ENCODE results near the gene P2RX6.

The P2RX6 gene

DNA sequence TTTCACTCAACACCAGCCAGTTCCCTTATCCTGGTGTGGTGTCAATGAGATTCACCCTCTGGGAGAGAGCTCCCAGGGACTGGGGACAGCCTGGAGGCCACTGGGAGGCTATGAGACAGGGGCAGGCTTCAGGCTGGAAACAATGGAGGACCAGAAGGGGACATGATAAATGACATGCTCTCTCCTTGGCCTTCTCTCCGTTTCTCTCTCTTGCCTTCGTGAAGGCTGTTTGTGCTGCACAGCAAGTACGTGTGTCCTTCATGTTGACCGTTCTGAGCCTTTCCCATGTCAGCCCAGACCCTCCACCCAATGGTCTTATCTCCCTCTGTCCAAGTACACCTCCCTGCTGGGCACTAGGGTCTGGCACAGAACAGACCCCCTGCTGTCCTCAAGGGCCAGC is 34.4 kb upstream of the P2RX6 start:
- no peak for DNase-seq

DNA sequence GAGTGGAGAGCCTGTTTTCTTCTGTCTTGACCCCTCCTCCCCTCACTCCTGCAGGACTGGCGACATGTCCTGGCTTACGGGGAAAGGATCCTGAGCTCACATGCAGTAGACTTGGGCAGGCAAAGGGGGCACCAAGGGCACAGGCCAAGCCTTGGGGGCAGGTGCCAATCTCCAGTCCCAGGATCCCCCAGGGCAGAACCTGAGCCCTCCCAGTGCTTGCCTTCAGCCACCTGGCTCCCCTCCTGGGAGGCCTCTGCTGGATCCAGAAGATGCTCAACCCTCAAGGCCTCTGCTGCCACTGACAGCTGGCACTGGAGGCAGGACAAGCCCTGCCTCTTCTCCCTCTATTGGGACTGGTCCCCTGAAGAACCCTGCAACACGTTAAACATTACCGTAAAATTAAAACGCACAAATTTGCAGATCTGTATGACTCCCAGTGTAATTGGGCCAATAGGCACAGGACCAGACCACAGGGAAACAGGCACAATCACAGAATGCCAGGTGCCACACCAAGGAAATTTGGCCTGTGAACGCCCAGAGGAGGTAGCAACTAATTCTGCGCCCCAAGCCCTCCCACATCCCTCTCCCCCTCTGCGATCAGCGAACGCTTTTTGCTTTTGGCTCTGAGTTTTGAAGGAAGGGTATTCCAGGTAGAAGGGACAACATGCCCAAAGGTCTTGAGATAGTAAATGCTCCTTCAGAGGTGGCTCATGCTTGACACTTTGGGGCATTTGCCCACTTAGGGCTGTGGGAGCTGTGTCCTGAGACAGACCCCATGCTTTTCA is 33.8 kb upstream of the P2RX6 start:
- DNase-seq = no peak

DNA sequence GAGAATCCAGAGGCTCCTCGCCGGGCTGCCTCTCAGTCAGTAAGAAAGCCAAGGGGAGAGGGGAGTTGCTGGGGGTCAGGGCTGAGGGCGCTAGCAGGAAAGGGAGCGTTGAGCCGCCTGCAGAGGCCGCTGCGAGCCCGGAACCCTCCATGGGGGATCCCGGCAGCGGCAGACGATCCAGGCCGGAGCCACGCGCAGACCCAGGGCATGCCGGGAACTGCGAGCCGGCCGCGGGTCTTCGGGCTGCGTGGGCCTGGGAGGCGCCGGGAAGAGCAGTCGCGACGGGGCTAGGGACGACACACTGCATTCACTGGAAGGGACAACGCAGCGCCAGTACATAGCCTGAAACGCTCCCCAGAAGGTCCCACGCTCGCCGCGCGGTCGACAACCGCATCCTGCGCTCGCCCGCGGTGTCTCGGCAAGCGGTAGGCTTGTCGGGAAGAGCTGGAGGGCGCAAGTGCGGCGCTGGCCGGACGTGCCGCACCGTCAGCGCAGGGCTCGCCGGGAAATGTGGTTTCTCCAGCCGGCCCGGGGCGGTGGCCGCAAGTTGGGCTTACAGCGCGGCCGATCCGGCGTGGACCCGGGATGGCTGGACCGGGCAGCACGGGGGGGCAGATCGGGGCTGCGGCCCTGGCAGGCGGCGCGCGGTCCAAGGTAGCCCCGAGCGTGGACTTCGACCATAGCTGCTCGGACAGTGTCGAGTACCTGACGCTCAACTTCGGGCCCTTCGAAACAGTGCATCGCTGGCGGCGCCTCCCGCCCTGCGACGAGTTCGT is 33.0 kb upstream of the P2RX6 start, which contains the start of gene LZTR1:
Gene LZTR1 (plus strand): TSS at position 511 of the 776 bp plus-strand sequence. CDS start 75 bp downstream, at position 586.
- peak; percentile 90 for DNase-seq

DNA sequence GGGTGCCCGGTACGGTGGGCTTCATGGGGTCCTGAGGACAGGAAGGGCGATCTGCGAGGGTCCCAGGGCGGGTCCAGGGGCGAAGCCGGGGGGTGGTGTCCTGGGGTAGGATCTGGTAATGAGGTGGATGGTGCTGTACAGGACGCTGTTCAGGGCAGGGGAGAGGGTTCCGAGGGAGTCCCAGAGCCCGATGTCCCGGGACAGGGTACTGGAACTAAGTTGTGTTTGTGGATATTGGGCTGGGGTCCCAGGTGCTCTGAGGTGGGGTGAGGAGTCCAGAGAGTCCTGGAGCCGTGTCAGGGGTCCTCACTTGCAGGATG is 32.4 kb upstream of the P2RX6 start:
- no peak for DNase-seq

DNA sequence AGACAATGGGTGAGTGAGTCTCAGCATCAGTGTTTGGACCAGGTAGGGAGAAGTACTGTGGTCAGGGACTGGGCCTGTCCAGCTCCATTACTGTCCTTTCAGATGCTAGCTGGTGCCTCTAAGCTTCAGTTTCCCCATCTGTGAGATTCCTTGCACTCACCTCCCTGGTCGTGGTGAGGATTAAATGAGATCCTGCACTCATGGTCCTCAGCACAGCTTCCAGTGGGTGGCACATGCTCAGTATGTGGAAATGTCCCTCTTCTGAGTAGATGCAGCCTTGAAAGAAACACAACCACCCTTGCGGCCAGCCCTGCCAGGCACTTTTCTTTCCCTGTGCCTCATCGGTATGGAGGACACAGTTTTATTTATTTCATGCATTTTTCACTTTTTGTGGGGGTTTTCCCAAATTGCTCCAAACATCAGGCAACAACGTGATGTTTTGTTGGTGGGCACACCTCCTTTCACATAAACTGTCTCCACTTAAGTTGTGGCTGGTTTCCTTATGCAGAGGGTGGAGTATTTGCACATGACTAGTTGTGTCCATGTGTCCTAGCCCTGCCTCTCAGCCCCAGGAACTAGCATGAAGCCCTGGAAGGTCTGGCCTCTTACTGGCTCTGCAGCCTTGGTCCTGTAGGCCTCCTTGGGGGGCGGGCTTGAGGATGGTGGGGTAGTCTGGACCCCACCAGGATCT is 31.7 kb upstream of the P2RX6 start:
- no peak for DNase-seq

DNA sequence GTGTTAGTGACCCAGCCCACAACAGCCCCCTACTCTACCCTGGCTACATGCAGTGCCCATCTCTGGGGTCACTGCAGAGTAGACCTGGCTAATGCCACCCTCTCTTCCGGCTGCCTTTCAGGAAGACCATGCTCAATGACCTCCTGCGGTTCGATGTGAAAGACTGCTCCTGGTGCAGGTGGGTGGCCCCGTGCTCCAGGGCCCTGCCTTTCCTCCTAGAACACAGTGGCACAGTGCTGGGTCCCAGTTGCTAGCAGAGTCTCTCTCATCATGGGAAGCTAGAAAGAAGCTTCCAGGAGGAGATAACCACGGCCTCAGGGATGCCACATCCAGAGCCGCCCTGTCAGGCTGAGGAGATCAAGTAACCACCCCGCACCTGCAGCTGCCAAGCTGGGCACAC is 29.2 kb upstream of the P2RX6 start:
- DNase-seq = no peak

DNA sequence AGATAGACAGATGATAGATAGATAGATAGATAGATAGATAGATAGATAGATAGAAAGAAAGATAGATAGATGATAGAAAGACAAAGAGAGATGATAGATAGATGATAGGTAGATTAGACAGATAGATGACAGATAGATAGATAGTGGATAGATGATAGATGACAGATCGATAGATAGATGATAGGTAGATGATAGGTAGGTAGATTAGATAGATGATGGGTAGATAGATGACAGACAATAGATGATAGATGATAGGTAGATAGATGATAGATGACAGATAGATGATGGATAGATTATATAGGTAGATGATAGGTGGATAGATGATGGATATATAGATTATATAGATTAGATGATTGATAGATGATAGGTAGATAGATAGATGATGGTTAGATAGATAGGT is 28.6 kb upstream of the P2RX6 start:
- DNase-seq = no peak

DNA sequence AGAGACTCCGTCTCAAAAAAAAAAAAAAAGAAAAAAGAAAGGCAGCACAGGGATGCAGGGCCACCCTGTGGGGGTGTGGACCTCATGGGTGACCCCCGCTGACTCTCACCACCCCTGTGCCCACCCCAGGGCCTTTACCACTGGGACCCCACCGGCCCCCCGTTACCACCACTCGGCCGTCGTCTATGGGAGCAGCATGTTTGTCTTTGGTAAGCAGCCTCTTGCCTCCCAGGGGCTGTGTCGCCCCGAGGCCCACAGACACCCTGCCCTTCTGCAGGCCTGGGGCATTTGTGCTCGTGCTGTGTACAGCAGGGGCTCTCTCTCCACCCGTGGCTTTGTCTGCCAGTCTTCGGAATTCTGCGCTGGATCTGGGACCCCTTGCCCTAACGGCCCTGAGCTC is 27.6 kb upstream of the P2RX6 start:
- no peak for DNase-seq

DNA sequence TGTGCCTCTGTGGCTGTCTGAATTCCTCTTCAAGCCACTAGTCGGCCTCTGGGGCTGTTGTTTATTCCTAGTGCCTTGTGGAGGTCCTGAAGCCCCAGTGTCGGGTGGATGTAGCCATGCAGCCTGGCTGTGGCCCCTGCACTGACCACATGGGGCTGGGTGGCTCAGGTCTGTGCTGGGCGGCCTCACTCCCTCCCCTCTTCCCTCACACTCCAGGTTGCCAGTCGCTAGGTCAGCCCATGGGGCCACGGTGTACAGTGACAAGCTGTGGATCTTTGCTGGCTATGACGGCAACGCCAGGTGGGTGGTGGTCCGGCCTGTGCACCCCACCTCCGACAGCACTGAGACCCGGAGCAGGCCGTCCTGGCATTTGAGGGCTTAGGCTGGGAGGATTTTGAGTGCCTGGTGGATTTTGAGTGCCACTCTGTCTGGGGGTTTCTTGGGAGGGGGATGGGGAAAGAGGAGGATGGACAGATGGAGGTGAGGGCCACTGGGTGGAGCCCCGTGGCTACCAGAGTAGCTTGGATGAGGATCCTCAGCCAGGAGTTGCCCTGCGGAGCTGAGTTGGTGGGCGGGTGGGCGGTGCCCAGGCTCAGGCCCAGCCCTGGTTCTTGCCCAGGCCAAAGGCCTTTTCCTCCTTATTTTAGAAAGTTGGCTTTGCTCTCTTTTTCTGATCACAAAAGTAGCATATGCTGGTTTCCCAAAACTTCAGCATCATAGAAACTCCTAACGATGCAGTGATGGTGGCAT is 26.2 kb upstream of the P2RX6 start:
- DNase-seq = no peak

DNA sequence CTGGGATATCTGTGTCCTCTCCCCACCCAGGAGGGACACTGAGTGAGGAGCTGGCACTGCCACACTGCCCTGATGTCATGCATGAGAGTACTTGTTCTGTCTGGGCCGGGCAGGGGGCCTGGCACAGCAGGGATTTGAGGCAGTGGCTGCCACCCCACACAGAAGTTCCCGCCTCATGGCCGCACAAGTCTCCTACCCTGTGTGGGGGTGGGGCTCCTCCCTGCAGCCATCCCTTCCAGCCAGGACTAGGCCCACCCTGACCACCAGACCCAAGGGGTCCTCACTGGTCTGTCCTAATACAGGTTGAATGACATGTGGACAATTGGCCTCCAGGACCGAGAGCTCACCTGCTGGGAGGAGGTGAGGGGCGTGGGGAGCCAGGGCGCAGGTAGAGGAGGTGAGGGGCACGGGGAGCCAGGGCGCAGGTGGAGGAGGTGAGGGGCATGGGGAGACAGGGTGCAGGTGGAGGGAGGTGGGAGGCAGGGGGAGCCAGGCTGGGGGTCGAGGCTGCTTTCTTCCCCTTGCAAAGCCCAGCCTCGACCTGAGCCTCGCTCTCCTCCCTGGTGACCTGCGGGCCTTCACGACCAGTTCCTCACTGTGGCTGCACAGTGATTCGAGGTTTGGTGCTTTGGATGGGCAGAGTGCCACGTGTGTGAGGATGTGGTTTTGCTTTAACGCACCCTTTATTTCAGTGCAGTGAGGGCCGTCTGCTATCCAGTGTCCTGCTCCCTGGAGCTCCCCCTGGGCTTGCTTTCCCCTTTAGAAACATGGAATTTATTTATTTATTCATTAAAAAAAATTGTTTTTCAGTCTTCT is 25.4 kb upstream of the P2RX6 start:
- no peak for DNase-seq

DNA sequence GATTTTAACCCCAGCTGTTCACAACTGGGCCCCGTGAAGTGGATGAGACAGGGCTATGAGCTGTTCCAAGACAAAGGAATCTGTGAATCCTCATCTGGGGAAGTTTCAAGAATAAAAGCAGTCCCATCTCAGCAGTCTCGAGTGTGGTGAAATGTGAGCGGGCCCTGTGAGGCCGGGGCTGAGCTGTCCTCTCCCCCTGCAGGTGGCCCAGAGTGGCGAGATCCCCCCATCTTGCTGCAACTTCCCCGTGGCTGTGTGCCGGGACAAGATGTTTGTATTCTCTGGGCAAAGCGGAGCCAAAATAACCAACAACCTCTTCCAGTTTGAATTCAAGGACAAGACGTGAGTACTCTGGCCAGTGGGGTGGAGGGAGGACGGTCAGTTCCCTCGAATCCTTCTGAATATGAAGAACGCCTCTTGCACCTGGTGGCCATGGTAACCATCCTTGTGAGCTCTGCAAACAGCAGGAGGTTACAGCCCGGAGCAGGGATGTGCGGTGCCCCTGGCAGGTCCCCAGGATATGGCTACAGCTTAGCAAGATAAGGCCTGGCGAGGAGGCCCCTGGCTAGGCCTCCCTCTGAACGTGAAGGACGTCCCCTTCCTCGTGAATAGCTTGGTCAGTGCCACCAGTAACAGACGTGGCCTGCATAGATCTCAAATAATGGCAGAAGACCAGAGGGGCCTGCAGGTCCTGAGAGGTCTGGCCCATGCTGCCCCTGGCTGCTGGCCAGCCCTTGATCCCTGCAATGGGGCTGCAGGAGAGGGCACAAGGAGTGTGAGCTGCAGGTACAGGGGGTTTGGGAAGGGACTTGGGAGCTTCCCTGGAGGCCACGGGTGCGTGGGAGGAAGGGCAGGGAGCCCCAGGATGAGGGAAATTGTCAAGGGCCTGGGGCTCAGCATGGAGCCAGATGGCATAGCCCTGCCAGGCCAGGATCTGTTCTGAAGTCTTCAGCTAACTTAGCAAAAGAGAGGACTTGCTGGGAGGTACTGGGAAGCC is 24.5 kb upstream of the P2RX6 start:
- no peak for DNase-seq

DNA sequence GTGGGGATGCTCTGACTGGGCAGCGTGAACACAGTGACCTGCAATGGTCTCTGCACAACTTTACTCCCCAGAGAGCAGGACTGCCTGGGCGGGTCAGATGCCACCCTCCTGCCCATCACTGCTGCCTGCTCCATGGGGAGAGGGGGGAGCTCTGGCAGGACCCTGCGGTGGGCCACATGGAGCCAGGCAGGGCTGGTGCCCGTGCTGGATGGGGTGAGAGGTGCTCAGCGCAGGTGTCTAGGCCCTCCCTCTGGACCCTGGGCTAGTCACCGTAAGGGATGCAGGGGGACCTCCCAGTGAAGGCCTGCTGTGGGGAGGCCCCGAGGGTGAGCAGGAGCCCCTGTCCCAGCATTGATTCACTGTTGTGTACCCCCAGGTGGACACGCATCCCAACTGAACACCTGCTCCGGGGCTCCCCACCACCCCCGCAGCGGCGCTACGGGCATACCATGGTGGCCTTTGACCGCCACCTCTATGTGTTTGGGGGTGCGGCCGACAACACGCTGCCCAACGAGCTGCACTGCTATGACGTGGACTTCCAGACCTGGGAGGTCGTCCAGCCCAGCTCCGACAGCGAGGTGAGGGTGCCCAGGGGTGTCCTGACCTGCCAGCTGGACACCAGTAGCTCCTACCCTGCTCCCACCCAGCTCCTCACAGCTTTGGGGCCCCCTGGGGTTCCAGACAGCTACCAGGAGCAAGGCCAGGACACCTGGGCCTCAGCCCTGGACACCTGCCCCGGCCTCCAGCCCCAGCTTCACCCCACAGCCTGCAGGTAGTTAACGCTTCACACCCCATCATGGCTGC is 23.5 kb upstream of the P2RX6 start:
- no peak for DNase-seq

DNA sequence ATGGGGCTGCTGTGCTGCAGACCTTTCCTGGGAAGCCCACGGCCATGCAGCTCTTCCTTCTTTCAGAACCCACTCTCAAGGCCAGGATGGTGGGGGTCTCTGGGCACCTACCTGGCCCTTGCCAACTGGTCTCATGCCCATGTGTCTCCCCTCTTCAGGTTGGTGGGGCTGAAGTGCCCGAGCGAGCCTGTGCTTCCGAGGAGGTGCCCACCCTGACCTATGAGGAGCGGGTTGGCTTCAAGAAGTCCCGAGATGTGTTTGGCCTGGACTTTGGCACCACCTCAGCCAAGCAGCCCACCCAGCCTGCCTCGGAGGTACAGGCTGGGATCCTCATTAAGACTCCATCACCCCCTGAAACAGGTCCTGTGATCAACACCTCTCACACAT is 22.9 kb upstream of the P2RX6 start:
- no peak for DNase-seq

DNA sequence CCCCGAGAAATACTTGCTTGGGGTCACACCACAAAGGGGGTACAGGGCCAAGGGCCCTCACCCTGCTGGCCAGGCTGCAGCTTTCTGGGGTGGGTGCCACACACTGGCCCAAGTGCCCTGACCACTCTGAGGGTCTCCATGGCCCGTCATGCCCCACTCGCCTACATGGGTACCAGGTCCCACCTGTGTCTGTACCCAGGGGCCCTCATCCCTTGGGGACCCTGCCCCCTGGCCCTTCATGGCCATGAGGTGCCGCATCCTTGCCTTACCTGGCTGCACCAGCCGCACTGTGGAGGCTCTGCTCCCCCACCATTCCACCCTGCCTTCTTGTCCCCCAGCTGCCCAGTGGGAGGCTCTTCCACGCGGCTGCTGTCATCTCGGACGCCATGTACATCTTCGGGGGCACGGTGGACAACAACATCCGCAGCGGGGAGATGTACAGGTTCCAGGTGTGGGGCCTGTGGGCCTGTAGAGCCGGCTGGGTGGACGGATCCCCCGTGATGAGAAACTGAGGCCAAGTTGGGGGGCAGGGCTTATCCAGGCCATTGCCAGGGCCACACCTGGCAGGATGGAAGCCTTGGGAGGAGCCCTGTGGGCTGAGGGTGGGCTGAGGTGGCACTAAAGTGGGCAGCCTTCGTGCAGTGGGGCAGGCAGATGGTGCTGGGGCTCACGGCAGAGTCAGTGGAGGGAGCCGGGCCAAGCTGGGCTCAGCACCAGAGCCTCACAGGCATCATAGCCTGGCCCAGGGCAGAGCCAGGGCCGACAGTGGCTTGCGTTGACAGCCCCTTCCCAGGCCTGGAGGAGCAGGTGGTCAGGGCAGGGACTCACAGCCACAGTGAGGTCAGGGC is 22.3 kb upstream of the P2RX6 start:
- DNase-seq = no peak

DNA sequence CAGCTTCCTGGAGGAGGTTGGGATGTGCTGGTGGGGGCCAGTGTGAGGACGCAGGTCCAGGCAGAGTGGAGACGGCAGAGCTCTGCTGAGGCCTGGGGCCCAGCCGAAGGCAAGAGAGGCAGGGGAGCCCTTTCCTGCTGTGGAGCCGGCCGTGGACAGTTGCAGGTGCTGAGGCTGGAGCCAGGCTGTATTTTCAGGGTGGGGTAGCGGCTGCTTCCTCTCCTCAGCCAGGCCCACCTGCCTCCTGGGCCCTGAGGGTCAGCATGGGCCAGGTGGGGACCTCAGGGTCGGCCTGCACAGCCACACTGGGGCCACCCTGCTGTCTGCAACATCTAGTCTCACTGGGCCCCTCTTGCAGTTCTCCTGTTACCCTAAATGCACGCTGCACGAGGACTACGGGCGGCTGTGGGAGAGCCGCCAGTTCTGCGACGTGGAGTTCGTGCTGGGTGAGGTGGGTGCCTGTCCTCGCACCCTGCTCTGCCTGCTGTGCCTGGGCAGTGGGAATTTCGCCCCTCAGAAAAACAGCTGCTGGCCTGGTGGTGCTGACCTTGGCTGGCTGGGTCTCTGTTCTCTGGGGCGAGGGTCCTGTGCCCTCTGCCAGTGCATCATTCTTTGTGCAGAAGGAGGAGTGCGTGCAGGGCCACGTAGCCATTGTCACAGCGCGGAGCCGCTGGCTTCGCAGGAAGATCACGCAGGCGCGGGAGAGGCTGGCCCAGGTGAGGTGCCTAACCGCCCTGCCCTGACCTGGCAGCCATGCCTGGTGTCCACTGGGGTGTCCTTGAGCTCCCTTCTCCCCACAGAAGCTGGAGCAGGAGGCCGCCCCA is 21.4 kb upstream of the P2RX6 start:
- DNase-seq = no peak

DNA sequence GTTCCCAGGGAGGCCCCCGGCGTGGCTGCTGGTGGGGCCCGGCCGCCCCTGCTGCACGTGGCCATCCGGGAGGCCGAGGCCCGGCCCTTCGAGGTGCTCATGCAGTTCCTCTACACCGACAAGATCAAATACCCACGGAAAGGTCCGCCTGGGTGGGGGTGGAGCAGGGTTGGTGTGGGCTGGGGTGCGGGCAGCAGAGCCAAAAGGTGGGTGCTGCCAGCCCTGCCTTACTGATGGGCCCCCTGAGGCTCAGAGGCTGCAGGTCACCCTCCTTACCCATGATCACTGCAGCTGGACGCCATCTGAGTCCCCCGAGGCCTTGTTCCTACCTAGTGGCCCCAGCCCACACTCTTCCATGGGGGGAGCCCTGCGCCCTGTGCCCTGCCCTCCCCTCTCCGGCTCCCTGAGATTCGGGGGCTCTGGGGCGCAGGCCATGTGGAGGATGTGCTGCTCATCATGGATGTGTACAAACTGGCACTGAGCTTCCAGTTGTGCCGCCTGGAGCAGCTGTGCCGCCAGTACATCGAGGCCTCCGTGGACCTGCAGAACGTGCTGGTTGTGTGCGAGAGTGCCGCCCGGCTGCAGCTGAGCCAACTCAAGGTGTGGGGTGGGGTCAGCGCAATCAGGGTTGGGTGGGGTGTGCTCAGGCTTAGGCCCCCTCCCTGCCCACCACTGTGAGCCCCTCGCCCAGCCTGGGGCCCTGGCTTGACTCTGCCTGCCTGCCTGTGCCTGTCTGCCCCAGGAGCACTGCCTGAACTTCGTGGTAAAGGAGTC is 20.6 kb upstream of the P2RX6 start:
- no peak for DNase-seq

DNA sequence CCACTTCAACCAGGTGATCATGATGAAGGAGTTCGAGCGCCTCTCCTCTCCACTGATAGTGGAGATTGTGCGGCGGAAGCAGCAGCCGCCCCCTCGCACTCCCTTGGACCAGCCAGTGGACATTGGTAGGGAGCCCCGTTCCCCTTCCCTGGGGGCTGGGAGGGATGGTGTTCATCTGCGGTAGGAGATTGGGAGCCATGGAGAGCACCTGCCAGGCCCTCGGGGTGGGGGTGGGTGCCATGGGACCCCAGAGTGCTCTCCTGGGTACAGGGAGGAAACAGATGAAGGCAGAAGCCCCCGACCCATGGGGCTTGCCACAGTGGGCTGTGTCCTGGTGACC is 20.1 kb upstream of the P2RX6 start:
- DNase-seq = no peak
